Endothelial cell of umbilical vein (primary cell): ENCODE measurements around the gene DCAF6. TPM values are rescaled to one million over a fixed set of nuclear protein-coding genes. Genes with fewer than 3 reads are reported as not detected.

Experiments used
- BruUV-seq: library from RNA; stranded (reverse); fragments of 400-500 nt; replicated peaks from 2 replicates; lab custom pipeline; 2021; lab: Mats Ljungman, UMichigan
- CTCF ChIA-PET: fragments of 300-600, 350-600 bp; sonication (Branson Sonifier 250); formaldehyde crosslinking; loops from one replicate; lab custom pipeline; 2021; ENCODE audit warnings: antibody characterized with exemption, inconsistent platforms; lab: Charles Lee
- POLR2A ChIA-PET: fragments of 300-600, 350-600 bp; sonication (Branson Sonifier 250); formaldehyde crosslinking; loops from one replicate; lab custom pipeline; 2021; ENCODE audit warnings: antibody characterized with exemption, inconsistent platforms; lab: Charles Lee
- DNase-seq: peaks from one replicate; pipeline ENCODE4 v3.0.0-alpha.2; 2011; ENCODE audit warnings: low read depth, low spot score
- FAIRE-seq: peaks from 2 replicates; lab custom pipeline; 2011; peaks lifted over from hg19 to GRCh38; lab: Jason Lieb, UNC
- H2AFZ ChIP-seq: 2 replicates; pipeline ENCODE4 v1.6.0; 2012; ENCODE audit warnings: low read depth, low read length, control low read depth, inconsistent platforms
- H3K27ac ChIP-seq: 2 replicates; pipeline ENCODE4 v1.5.1; 2011; ENCODE audit warnings: low read depth, mild to moderate bottlenecking, control low read depth, low read length, moderate library complexity; ENCODE audit not compliant: insufficient read depth
- H3K27me3 ChIP-seq, 2 experiments: 2 replicates each; pipeline versions ENCODE4 v1.6.0 to v1.6.1; 2011; ENCODE audit warnings: low read length in 2 of 2, mixed read lengths in 1 of 2; ENCODE audit not compliant: control insufficient read depth in 2 of 2, insufficient read depth in 2 of 2
- H3K36me3 ChIP-seq, 2 experiments: 2 replicates in 1 of 2; 3 replicates in 1 of 2; pipeline ENCODE4 v1.5.1; 2011; ENCODE audit warnings: low read length in 2 of 2, mild to moderate bottlenecking in 1 of 2, moderate library complexity in 1 of 2; ENCODE audit not compliant: control insufficient read depth in 2 of 2, insufficient read depth in 2 of 2; ENCODE audit errors: extremely low read depth in 1 of 2
- H3K4me1 ChIP-seq: 3 replicates; pipeline ENCODE4 v1.5.1; 2011; ENCODE audit warnings: mild to moderate bottlenecking, low read length; ENCODE audit not compliant: control insufficient read depth, insufficient read depth; ENCODE audit errors: extremely low read depth
- H3K4me2 ChIP-seq: 2 replicates; pipeline ENCODE4 v1.6.1; 2011; ENCODE audit warnings: low read length, control low read depth, mixed read lengths; ENCODE audit not compliant: insufficient read depth
- H3K4me3 ChIP-seq, 3 experiments: fragments of 200-600 bp in 1 of 3; sonication (generic), shearing (Covaris generic) in 1 of 3; replicated peaks in 1 of 3; 2 replicates each; pipeline ENCODE4 v1.5.1; 2011 to 2016; ENCODE audit warnings: control low read depth in 3 of 3, low read length in 3 of 3, mild to moderate bottlenecking in 2 of 3, inconsistent platforms in 1 of 3, low read depth in 1 of 3, moderate library complexity in 1 of 3; ENCODE audit not compliant: insufficient read depth in 1 of 3
- H3K79me2 ChIP-seq: 2 replicates; pipeline ENCODE4 v1.6.0; 2012; ENCODE audit warnings: low read length, inconsistent platforms; ENCODE audit not compliant: control insufficient read depth, insufficient read depth
- H3K9ac ChIP-seq: replicated peaks from 2 replicates; pipeline ENCODE3; 2011; ENCODE audit warnings: low read length, control low read depth; ENCODE audit not compliant: insufficient read depth; ENCODE audit errors: extremely low read depth
- H3K9me1 ChIP-seq: replicated peaks from 3 replicates; pipeline ENCODE4 v1.6.0; 2011; ENCODE audit warnings: mild to moderate bottlenecking, low read length; ENCODE audit not compliant: control insufficient read depth, insufficient read depth; ENCODE audit errors: extremely low read depth
- H3K9me3 ChIP-seq: replicated peaks from 2 replicates; pipeline ENCODE4 v1.5.1; 2012; ENCODE audit warnings: low read length, inconsistent platforms; ENCODE audit not compliant: control insufficient read depth, insufficient read depth
- H4K20me1 ChIP-seq: replicated peaks from 2 replicates; pipeline ENCODE3; 2011; ENCODE audit warnings: mild to moderate bottlenecking, low read length; ENCODE audit not compliant: control insufficient read depth, insufficient read depth; ENCODE audit errors: extremely low read depth
- CTCF ChIP-seq, 2 donors: IDR thresholded peaks; 1 replicate in 1 of 2; 2 replicates in 1 of 2; pipeline ENCODE4 v1.5.1; 2011; ENCODE audit warnings: low read length in 2 of 2, mild to moderate bottlenecking in 2 of 2, moderate library complexity in 2 of 2, control low read depth in 1 of 2, inconsistent platforms in 1 of 2, low read depth in 1 of 2; ENCODE audit not compliant: insufficient read depth in 1 of 2; ENCODE audit errors: extremely low read depth in 1 of 2
- EZH2 ChIP-seq: IDR thresholded peaks from 2 replicates; pipeline ENCODE4 v1.6.1; 2012; ENCODE audit warnings: borderline replicate concordance, low read depth, mild to moderate bottlenecking, moderate library complexity, low read length, inconsistent platforms; ENCODE audit not compliant: severe bottlenecking
- FOS ChIP-seq: IDR thresholded peaks from 2 replicates; pipeline ENCODE4 v1.6.1; 2011; ENCODE audit warnings: mild to moderate bottlenecking, low read length, moderate library complexity, borderline replicate concordance; ENCODE audit not compliant: insufficient read depth
- GATA2 ChIP-seq: IDR thresholded peaks from 2 replicates; pipeline ENCODE4 v1.7.0; 2011; ENCODE audit warnings: low read depth, mild to moderate bottlenecking, moderate library complexity, mixed read lengths, low read length; ENCODE audit not compliant: insufficient read length, insufficient read depth
- JUN ChIP-seq: IDR thresholded peaks from 2 replicates; pipeline ENCODE4 v1.6.1; 2011; ENCODE audit warnings: borderline replicate concordance, low read depth; ENCODE audit not compliant: insufficient read length, insufficient read depth
- MAX ChIP-seq: IDR thresholded peaks from 2 replicates; pipeline ENCODE4 v1.6.1; 2011; ENCODE audit not compliant: insufficient read depth, insufficient read length
- MYC ChIP-seq: IDR thresholded peaks from one replicate; pipeline ENCODE4 v1.6.1; 2011; ENCODE audit warnings: mild to moderate bottlenecking, low read depth, low read length
- POLR2A ChIP-seq: IDR thresholded peaks from 2 replicates; pipeline ENCODE4 v1.6.1; 2012; ENCODE audit warnings: low read depth, mild to moderate bottlenecking, control low read depth, low read length
- POLR2AphosphoS5 ChIP-seq: IDR thresholded peaks from 2 replicates; pipeline ENCODE4 v1.6.1; 2012; ENCODE audit warnings: low read depth, mild to moderate bottlenecking, control low read depth, low read length, moderate library complexity; ENCODE audit not compliant: insufficient read depth
- dilution Hi-C: fragments of 300-500 bp; cut with MboI; formaldehyde crosslinking; loops from one replicate; pipeline ENCODE4 v1.15.0; 2019; ENCODE audit warnings: low sequenced_read_pairs; ENCODE audit not compliant: extremely low pct_ligation_motif_present
- intact Hi-C: fragments of 100-400 bp; cut with micrococcal nuclease; formaldehyde crosslinking; loops from one replicate; pipeline ENCODE4 v1.10.0; 2022
- polyA plus RNA-seq, 4 experiments: library from polyadenylated mRNA; depleted of rRNA in 3 of 4; stranded (reverse) in 3 of 4; unstranded in 1 of 4; fragments of >200 nt; gene quantifications; 2 replicates each; pipeline versions ENCODE4 v1.2.1 to v1.2.3, GENCODE V29; 2011 to 2012; ENCODE audit warnings: missing spikeins in 1 of 4
- total RNA-seq: library from RNA; stranded (reverse); gene quantifications from 2 replicates; pipeline ENCODE4 v1.2.3, GENCODE V29; 2021

The DCAF6 gene
- total and polyA plus RNA-seq, 2 donors (not counting 3 experiments of a cell fraction or from before 2014, with no cell fraction given), result 28.6 to 39.4 TPM

- no peak overlapping the region for H3K4me2 ChIP-seq
- intact Hi-C loops, result no loop called here
- no peaks in the 10 kb centered on the region for H4K20me1 ChIP-seq
- BruUV-seq, result no TSS peak
- ChIA-PET CTCF (interaction anchor here (1.8 to 2.3 kb wide), 2 partner anchors 11 to 17 kb away, joined by 4 to 15 read pairs; no protein-coding TSS in a partner anchor), POLR2A (no interaction called here)
- no peak for DNase-seq
- no peaks in the 10 kb centered on the region for H3K27me3 ChIP-seq
- H3K4me3 ChIP-seq, result no peak overlapping the region
- no peak overlapping the region for H3K27ac ChIP-seq
- TF ChIP-seq JUN (no peak), GATA2 (no peak), CTCF (IDR thresholded peaks at IDR 0.05; ENCODE audit: extremely low read depth in 1 of 2, insufficient read depth in 1 of 2, low read depth in 1 of 2, low read length in 2 of 2) (no peak), EZH2 (no peak)
- no peak for FAIRE-seq
- no peak overlapping the region for H3K9ac ChIP-seq
- no peaks in the 10 kb centered on the region for H3K79me2 ChIP-seq
- dilution Hi-C loops, result no loop called here
- H2AFZ ChIP-seq, result no peak overlapping the region
- peaks cover 3% of the 10 kb centered on the region in 2 experiments for H3K36me3 ChIP-seq
- H3K9me1 ChIP-seq, result no peaks in the 10 kb centered on the region
- H3K4me1 ChIP-seq, result no peaks in the 10 kb centered on the region
- no peaks in the 10 kb centered on the region for H3K9me3 ChIP-seq
Observed at GRCh38 chr1:168065506-168065905, 129.0 kb downstream of the DCAF6 start.

GRCh38 chr1:168069384-168069783, 132.9 kb downstream of the DCAF6 start:
- BruUV-seq, result no TSS peak
- Histone ChIP-seq H3K4me2 (no peak overlapping the region), H3K9me3 (no peaks in the 10 kb centered on the region), H4K20me1 (no peaks in the 10 kb centered on the region), H3K9me1 (no peaks in the 10 kb centered on the region), H2AFZ (no peak overlapping the region), H3K27me3 (no peaks in the 10 kb centered on the region), H3K36me3 (peaks cover 3 to 5% of the 10 kb centered on the region in 2 experiments), H3K27ac (no peak overlapping the region), H3K4me1 (no peaks in the 10 kb centered on the region), H3K9ac (no peak overlapping the region), H3K4me3 (no peak overlapping the region), H3K79me2 (no peaks in the 10 kb centered on the region)
- FAIRE-seq (no peak), DNase-seq (no peak)
- ChIA-PET CTCF (interaction anchor here (1.5 to 3.4 kb wide), 2 partner anchors 13 to 15 kb away, joined by 6 to 11 read pairs; no protein-coding TSS in a partner anchor), POLR2A (no interaction called here)
- TF ChIP-seq MAX (no peak), POLR2A (no peak), GATA2 (no peak), MYC (no peak), JUN (no peak), FOS (no peak), EZH2 (no peak), CTCF (IDR thresholded peaks at IDR 0.05; ENCODE audit: extremely low read depth in 1 of 2, insufficient read depth in 1 of 2, low read depth in 1 of 2, low read length in 2 of 2) (no peak), POLR2AphosphoS5 (no peak)
- intact Hi-C loops, result no loop called here
- dilution Hi-C loops, result no loop called here
